Heart left ventricle (tissue), 13 donors: ENCODE data around the gene SMTNL2.
"Not testable (repeated sequence)": the region's sequence is repeated elsewhere in the genome, so short reads cannot be mapped to it uniquely, and the experiment has no call there.

Source experiments
- CTCF ChIP-seq, 12 donors: fragments of 200-600 bp; sonication (generic) in 4 of 12; IDR thresholded peaks; one replicate each; pipeline versions ENCODE4 v1.5.0 to v1.8.0; 2018 to 2022; ENCODE audit warnings: antibody characterized with exemption in 12 of 12, mild to moderate bottlenecking in 5 of 12
- POLR2A ChIP-seq, 2 donors: fragments of 450-650 bp; IDR thresholded peaks; one replicate each; pipeline ENCODE4 v1.6.1; 2017; ENCODE audit warnings: antibody characterized with exemption in 2 of 2, mild to moderate bottlenecking in 2 of 2, moderate library complexity in 2 of 2
- donor health status: ischemic (EF 13 %, LVEDD 7.1; RV severe dilation, severe dysfunction).
- donor health status: DM: no; HTN: yes; CAD: no.
- donor health status: DM: no; HTN: no; CAD: no.
- donor health status: ischemic (EF 25% LVEDD 6.9; RV normal size, moderate dysfunction).
- donor health status: ischemic (EF 25% LVEDD 5.7; RV mildly dilated, moderate dysfunction).
- donor health status: ischemic (EF 35%, LVEDD 5.7; RV mildly dilated, moderate dysfunction).
- donor health status: nonischemic (EF 11% LVEDD 7.7; RV severe dilation, severe dysfunction).
- donor health status: DM: yes; HTN: yes; CAD: no.
- donor health status: PGD.
- donor health status: ischemic (EF 29% LVEDD 5.4; RV normal size, mild dysfunction).
- donor health status: nonischemic (EF 23%, LVEDD 6.1; RV moderate dilation, normal function).

- TF ChIP-seq CTCF, POLR2A (IDR thresholded peaks at IDR 0.05): not testable (repeated sequence)
Measured at GRCh38 chr17:4590042-4590441, 5.7 kb downstream of the SMTNL2 start.
